ENCODE results near the gene PTAR1.

PTAR1 gene

GRCh38 chr9:69750085-69750484 lies 9.7 kb downstream of the PTAR1 start:
- DNase-seq (ENCODE audit: low read depth), result no peak

- no peak for DNase-seq (ENCODE audit: low read depth)
Measured at GRCh38 chr9:69748304-69748703, 11.5 kb downstream of the PTAR1 start.

GRCh38 chr9:69746859-69747560 lies 12.8 kb downstream of the PTAR1 start:
- DNase-seq (ENCODE audit: low read depth), result no peak

- no peak for DNase-seq (ENCODE audit: low read depth)
Measured at GRCh38 chr9:69745716-69746437, 13.9 kb downstream of the PTAR1 start.

- DNase-seq (ENCODE audit: low read depth), result no peak
Measured at GRCh38 chr9:69744688-69745380, 15.0 kb downstream of the PTAR1 start.

- no peak for DNase-seq (ENCODE audit: low read depth)
Measured at GRCh38 chr9:69743930-69744329, 15.9 kb downstream of the PTAR1 start.

- DNase-seq (ENCODE audit: low read depth), result no peak
Measured at GRCh38 chr9:69740872-69741505, 18.8 kb downstream of the PTAR1 start.

- no peak for DNase-seq (ENCODE audit: low read depth)
Measured at GRCh38 chr9:69731348-69731747, 28.5 kb downstream of the PTAR1 start.

- DNase-seq (ENCODE audit: low read depth), result no peak
Measured at GRCh38 chr9:69719983-69720382, 39.8 kb downstream of the PTAR1 start.

- no peak for DNase-seq (ENCODE audit: low read depth)
Measured at GRCh38 chr9:69719367-69719766, 40.4 kb downstream of the PTAR1 start.

- DNase-seq (ENCODE audit: low read depth), result no peak
Measured at GRCh38 chr9:69718218-69718617, 41.6 kb downstream of the PTAR1 start.

- DNase-seq (ENCODE audit: low read depth), result no peak
Measured at GRCh38 chr9:69715825-69716224, 44.0 kb downstream of the PTAR1 start.

- no peak for DNase-seq (ENCODE audit: low read depth)
Measured at GRCh38 chr9:69715096-69715495, 44.7 kb downstream of the PTAR1 start.

GRCh38 chr9:69697475-69697874 lies 62.3 kb downstream of the PTAR1 start:
- DNase-seq (ENCODE audit: low read depth), result no peak

- DNase-seq (ENCODE audit: low read depth), result no peak
Measured at GRCh38 chr9:69696802-69697201, 63.0 kb downstream of the PTAR1 start.

GRCh38 chr9:69689991-69690538 lies 69.7 kb downstream of the PTAR1 start:
- DNase-seq (ENCODE audit: low read depth), result no peak

- DNase-seq (ENCODE audit: low read depth), result no peak
Measured at GRCh38 chr9:69683927-69684326, 75.9 kb downstream of the PTAR1 start.

GRCh38 chr9:69678843-69679538 lies 80.8 kb downstream of the PTAR1 start:
- no peak for DNase-seq (ENCODE audit: low read depth)

- DNase-seq (ENCODE audit: low read depth), result no peak
Measured at GRCh38 chr9:69677931-69678330, 81.9 kb downstream of the PTAR1 start.

GRCh38 chr9:69675563-69675962 lies 84.2 kb downstream of the PTAR1 start:
- no peak for DNase-seq (ENCODE audit: low read depth)

GRCh38 chr9:69674716-69675438 lies 84.9 kb downstream of the PTAR1 start:
- DNase-seq (ENCODE audit: low read depth), result no peak
